Adrenal gland (tissue), 5 donors: ENCODE results near the gene ARMCX1.

Experiments
- CTCF ChIP-seq, 6 experiments: fragments of 450-650 bp in 4 of 6; fragments of 200-600 bp in 2 of 6; sonication (generic) in 1 of 6; IDR thresholded peaks; 1 replicate in 5 of 6; 2 replicates in 1 of 6; pipeline versions ENCODE4 v1.5.1 to v1.8.0; 2016 to 2021; ENCODE audit warnings: antibody characterized with exemption in 6 of 6, mild to moderate bottlenecking in 2 of 6, moderate library complexity in 1 of 6
- POLR2A ChIP-seq, 2 donors: fragments of 450-650 bp; IDR thresholded peaks; one replicate each; pipeline ENCODE4 v1.6.1; 2017; ENCODE audit warnings: antibody characterized with exemption in 2 of 2, mild to moderate bottlenecking in 2 of 2, moderate library complexity in 1 of 2
- donor health status: DM: no; HTN: no; CAD: no.

- no peak for TF ChIP-seq CTCF (IDR thresholded peaks at IDR 0.05)
- no peak for TF ChIP-seq POLR2A (IDR thresholded peaks at IDR 0.05)
These were observed 43.0 kb upstream of the ARMCX1 start for GRCh38 chrX:101507372-101507771.
